Activated effector memory CD4-positive, alpha-beta T cell treated with anti-CD3 and anti-CD28 coated beads, Interleukin-2, amount 50 U/mL, for 16 hours (primary cell): ENCODE measurements around the gene PCSK6.
"Not testable (repeated sequence)": the region's sequence is repeated elsewhere in the genome, so short reads cannot be mapped to it uniquely, and the experiment has no call there.

ENCODE experiments used
- DNase-seq: peaks from one replicate; pipeline ENCODE4 v3.0.0-alpha.2; 2020

PCSK6 gene

GRCh38 chr15:101296418-101297405 lies 192.8 kb downstream of the PCSK6 start:
- DNase-seq, result no peak

- DNase-seq, result no peak
Observed at GRCh38 chr15:101295607-101296161, 193.8 kb downstream of the PCSK6 start.

GRCh38 chr15:101294731-101295606 lies 194.5 kb downstream of the PCSK6 start, which contains the start of gene SNRPA1:
Gene SNRPA1, minus strand, starts transcription at chr15:101295248. Its CDS starts 70 bp downstream, at chr15:101295178.
- peak; percentile 99 for DNase-seq

GRCh38 chr15:101293122-101293521 lies 196.4 kb downstream of the PCSK6 start:
- DNase-seq, result no peak

- no peak for DNase-seq
Observed at GRCh38 chr15:101288905-101289513, 200.5 kb downstream of the PCSK6 start.

GRCh38 chr15:101287342-101287741 lies 202.2 kb downstream of the PCSK6 start:
- DNase-seq, result not testable (repeated sequence)

- no peak for DNase-seq
Observed at GRCh38 chr15:101286471-101287114, 202.9 kb downstream of the PCSK6 start.

- DNase-seq, result no peak
Observed at GRCh38 chr15:101283931-101284330, 205.6 kb downstream of the PCSK6 start.

GRCh38 chr15:101280007-101280406 lies 209.5 kb downstream of the PCSK6 start:
- DNase-seq, result no peak

- no peak for DNase-seq
Observed at GRCh38 chr15:101277943-101278564, 211.5 kb downstream of the PCSK6 start.

- DNase-seq, result peak; percentile 97
Observed at GRCh38 chr15:101277038-101277822, 212.3 kb downstream of the PCSK6 start, which contains the start of gene SELENOS. Gene SELENOS, minus strand, starts transcription at chr15:101277485. Its CDS starts 68 bp downstream, at chr15:101277417.

GRCh38 chr15:101276501-101277037 lies 212.9 kb downstream of the PCSK6 start:
- DNase-seq, result no peak

GRCh38 chr15:101275018-101275417 lies 214.5 kb downstream of the PCSK6 start:
- no peak for DNase-seq

- peak; percentile 9 for DNase-seq
Observed at GRCh38 chr15:101273534-101273933, 216.0 kb downstream of the PCSK6 start.

- DNase-seq, result peak; percentile 48
Observed at GRCh38 chr15:101272584-101272983, 216.9 kb downstream of the PCSK6 start.

- no peak for DNase-seq
Observed at GRCh38 chr15:101269479-101270223, 219.9 kb downstream of the PCSK6 start.

- no peak for DNase-seq
Observed at GRCh38 chr15:101267320-101268104, 222.0 kb downstream of the PCSK6 start.

- no peak for DNase-seq
Observed at GRCh38 chr15:101266787-101267186, 222.7 kb downstream of the PCSK6 start.

- DNase-seq, result no peak
Observed at GRCh38 chr15:101266034-101266433, 223.5 kb downstream of the PCSK6 start.
